HFF-Myc (cell line): ENCODE data around the gene DDX59.
"Not testable (repeated sequence)": the region's sequence is repeated elsewhere in the genome, so short reads cannot be mapped to it uniquely, and the experiment has no call there.

Experiments used
- DNase-seq: peaks from one replicate; pipeline ENCODE4 v3.0.0-alpha.2; 2011; ENCODE audit warnings: low read depth; ENCODE audit errors: extremely low read depth
- H3K4me3 ChIP-seq: replicated peaks from 2 replicates; pipeline ENCODE4 v1.5.1; 2011; ENCODE audit warnings: low read depth, mild to moderate bottlenecking, control low read depth, low read length
- TF ChIP-seq, protein P1 (sequence below): IDR thresholded peaks from 2 replicates; pipeline ENCODE4 v1.5.1; 2012; ENCODE audit warnings: mild to moderate bottlenecking, low read depth, low read length, control low read depth; ENCODE audit errors: missing control alignments

DDX59 gene

DNA sequence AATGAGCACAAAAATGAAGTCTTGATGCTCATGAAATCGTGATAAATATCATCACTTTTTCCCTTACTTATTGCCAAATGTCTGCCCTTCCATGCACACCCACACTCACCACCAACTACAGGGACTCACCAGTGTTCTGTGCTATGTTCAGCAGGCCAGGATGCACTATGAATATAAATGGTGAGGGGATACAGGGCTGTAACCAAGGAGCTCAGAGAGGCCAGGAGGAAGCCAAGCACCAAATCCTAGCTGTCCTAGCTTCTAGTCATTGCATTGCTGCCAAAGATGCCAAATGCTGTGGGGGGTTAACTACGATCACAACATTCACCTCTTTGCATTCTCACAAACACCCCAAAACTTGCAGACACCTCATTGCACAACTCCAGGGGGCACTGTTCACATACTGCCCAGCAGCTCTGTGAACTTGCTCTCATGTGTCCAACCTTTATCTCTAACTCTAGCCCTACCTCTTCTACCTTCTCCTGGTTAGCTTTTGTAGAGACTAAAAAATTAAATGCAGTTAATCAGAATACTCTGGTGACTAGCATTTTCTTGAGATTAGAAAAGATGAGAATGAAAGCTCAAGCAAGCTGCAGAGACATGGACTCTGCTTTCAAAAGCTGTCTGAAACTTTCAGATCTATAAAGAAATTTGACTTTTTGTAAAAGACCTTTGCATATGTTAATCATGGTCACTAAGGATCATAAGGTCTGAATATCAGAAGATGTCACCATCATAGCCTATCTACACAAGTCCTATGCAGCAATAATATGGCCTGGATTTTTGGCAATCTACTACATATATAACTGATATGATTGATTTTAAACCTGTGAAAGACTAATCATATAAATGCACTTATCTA lies 35.2 kb downstream of the DDX59 start:
- H3K4me3 ChIP-seq, result no peak overlapping the region
- TF ChIP-seq, protein P1, sequence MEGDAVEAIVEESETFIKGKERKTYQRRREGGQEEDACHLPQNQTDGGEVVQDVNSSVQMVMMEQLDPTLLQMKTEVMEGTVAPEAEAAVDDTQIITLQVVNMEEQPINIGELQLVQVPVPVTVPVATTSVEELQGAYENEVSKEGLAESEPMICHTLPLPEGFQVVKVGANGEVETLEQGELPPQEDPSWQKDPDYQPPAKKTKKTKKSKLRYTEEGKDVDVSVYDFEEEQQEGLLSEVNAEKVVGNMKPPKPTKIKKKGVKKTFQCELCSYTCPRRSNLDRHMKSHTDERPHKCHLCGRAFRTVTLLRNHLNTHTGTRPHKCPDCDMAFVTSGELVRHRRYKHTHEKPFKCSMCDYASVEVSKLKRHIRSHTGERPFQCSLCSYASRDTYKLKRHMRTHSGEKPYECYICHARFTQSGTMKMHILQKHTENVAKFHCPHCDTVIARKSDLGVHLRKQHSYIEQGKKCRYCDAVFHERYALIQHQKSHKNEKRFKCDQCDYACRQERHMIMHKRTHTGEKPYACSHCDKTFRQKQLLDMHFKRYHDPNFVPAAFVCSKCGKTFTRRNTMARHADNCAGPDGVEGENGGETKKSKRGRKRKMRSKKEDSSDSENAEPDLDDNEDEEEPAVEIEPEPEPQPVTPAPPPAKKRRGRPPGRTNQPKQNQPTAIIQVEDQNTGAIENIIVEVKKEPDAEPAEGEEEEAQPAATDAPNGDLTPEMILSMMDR, result peak; percentile 28
- no peak for DNase-seq

GRCh38 chr1:200631375-200631774 lies 38.3 kb downstream of the DDX59 start:
- no peak for DNase-seq
- TF ChIP-seq, protein P1, result no peak
- no peak overlapping the region for H3K4me3 ChIP-seq

DNA sequence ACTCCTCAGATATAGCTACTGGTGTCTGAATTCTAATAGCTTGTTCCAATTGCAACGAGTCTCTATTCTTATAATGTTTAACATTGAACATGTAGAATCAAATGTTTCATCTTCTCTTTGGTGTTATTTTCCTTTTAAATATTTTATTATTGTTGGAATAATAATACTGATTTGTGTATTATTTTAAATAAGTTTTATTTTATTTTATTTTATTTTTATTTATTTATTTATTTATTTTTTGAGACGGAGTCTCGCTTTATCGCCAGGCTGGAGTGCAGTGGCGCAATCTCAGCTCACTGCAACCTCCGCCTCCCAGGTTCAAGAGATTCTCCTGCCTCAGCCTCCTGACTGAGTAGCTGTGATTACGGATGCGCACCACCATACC lies 39.2 kb downstream of the DDX59 start:
- not testable (repeated sequence) for DNase-seq, H3K4me3 ChIP-seq

GRCh38 chr1:200629876-200630514 lies 39.7 kb downstream of the DDX59 start:
- no peak overlapping the region for H3K4me3 ChIP-seq
- TF ChIP-seq, protein P1, result no peak
- DNase-seq, result no peak

- no peak overlapping the region for H3K4me3 ChIP-seq
- no peak for DNase-seq
- TF ChIP-seq, protein P1, result no peak
These were observed 41.4 kb downstream of the DDX59 start for GRCh38 chr1:200628223-200628881.

DNA sequence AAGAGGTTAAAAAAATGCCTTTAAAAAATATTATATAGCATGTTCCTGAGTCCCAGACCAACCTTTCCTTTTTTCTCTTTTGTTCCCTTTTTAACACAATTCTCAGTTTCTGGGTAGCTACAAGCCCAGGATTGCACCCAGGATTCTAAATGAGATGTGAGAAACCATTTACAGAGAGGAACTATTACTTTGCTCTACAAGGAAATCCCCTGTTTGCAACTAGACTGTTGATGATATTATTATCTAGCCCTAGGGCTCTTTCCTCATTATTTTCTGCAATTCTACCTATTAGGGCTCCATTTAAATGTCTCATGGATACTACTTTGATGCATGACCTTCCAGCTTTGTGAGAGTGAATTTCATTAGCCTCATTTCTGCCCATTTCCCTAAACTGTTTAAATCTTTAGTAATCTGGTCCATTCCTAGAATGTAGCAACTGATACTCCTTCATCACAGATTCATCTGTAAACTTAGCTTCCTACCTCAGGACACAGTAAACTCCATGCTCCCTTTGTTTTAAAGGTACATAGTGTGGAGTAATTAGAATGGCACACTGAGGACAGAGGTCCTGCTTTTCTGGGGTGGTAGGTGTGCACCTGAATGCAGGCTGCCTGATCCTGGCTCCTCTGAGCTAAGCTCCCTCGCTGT lies 42.0 kb downstream of the DDX59 start:
- no peak for DNase-seq
- TF ChIP-seq, protein P1, result no peak
- H3K4me3 ChIP-seq, result no peak overlapping the region
